GM23338 (cell line): ENCODE measurements around the gene PGM2. TPM values are rescaled to one million over a fixed set of nuclear protein-coding genes. Genes with fewer than 3 reads are reported as not detected.

ENCODE experiments used
- ATAC-seq: fragments of 200-7000 bp; cut with Tn5 transposase; 3 replicates; pipeline ENCODE4 v1.9.1; 2020
- DNase-seq: peaks from one replicate; pipeline ENCODE4 v3.0.0-alpha.2; 2015; ENCODE audit warnings: low spot score
- H2AFZ ChIP-seq: fragments of 200-600 bp; sonication (generic); 2 replicates; pipeline ENCODE4 v1.8.0; 2016; ENCODE audit warnings: antibody characterized with exemption, mild to moderate bottlenecking, moderate library complexity
- H3F3A ChIP-seq: fragments of 200-600 bp; sonication (generic); replicated peaks from 2 replicates; pipeline ENCODE4 v1.8.0; 2017; ENCODE audit warnings: antibody characterized with exemption, mixed run types, low read depth
- H3K27ac ChIP-seq: fragments of 200-600 bp; sonication (generic); 2 replicates; pipeline ENCODE4 v1.6.1; 2016; ENCODE audit warnings: low read depth
- H3K27me3 ChIP-seq: fragments of 200-600 bp; sonication (generic); 2 replicates; pipeline ENCODE4 v1.8.0; 2016; ENCODE audit warnings: mild to moderate bottlenecking, mixed run types, moderate library complexity; ENCODE audit not compliant: insufficient read depth
- H3K36me3 ChIP-seq: fragments of 200-600 bp; sonication (generic); 2 replicates; pipeline ENCODE4 v1.8.0; 2016; ENCODE audit warnings: mild to moderate bottlenecking; ENCODE audit not compliant: insufficient read depth
- H3K4me1 ChIP-seq: fragments of 200-600 bp; sonication (generic); 2 replicates; pipeline ENCODE4 v1.8.0; 2016; ENCODE audit warnings: mild to moderate bottlenecking, moderate library complexity; ENCODE audit not compliant: insufficient read depth
- H3K4me2 ChIP-seq: fragments of 200-600 bp; sonication (generic); 2 replicates; pipeline ENCODE4 v1.7.1; 2017; ENCODE audit warnings: mixed run types
- H3K4me3 ChIP-seq: fragments of 200-600 bp; sonication (generic); 2 replicates; pipeline ENCODE4 v1.6.1; 2016; ENCODE audit warnings: mixed run types
- H3K79me2 ChIP-seq: fragments of 200-600 bp; sonication (generic); replicated peaks from 2 replicates; pipeline ENCODE4 v1.8.0; 2017; ENCODE audit warnings: mild to moderate bottlenecking; ENCODE audit not compliant: insufficient read depth
- H3K9me2 ChIP-seq: fragments of 200-600 bp; sonication (generic); 2 replicates; pipeline ENCODE4 v1.8.0; 2017; ENCODE audit not compliant: insufficient read depth
- H4K20me1 ChIP-seq: fragments of 200-600 bp; sonication (generic); replicated peaks from 2 replicates; pipeline ENCODE4 v1.8.0; 2017; ENCODE audit warnings: mild to moderate bottlenecking; ENCODE audit not compliant: insufficient read depth
- H3K27ac Mint-ChIP-seq: 2 replicates; pipeline ENCODE4 v1.8.0; 2020; ENCODE audit warnings: inconsistent platforms, mild to moderate bottlenecking, moderate library complexity, mixed read lengths
- H3K27me3 Mint-ChIP-seq: 3 replicates; pipeline ENCODE4 v1.8.0; 2022; ENCODE audit warnings: low read depth, mild to moderate bottlenecking, moderate library complexity, mixed read lengths, inconsistent platforms; ENCODE audit not compliant: insufficient read depth, poor library complexity
- H3K36me3 Mint-ChIP-seq: 3 replicates; pipeline ENCODE4 v1.8.0; 2021; ENCODE audit warnings: low read depth, mild to moderate bottlenecking, inconsistent platforms, moderate library complexity, mixed read lengths
- H3K4me1 Mint-ChIP-seq: 3 replicates; pipeline ENCODE4 v1.8.0; 2020; ENCODE audit warnings: mild to moderate bottlenecking, inconsistent platforms, mixed read lengths
- H3K4me3 Mint-ChIP-seq: 3 replicates; pipeline ENCODE4 v1.8.0; 2021; ENCODE audit warnings: moderate library complexity, mild to moderate bottlenecking, inconsistent platforms, mixed read lengths
- H3K9me3 Mint-ChIP-seq: 3 replicates; pipeline ENCODE4 v1.8.0; 2020; ENCODE audit warnings: moderate library complexity, mild to moderate bottlenecking, inconsistent platforms, mixed read lengths
- CREB1 ChIP-seq: fragments of 250-450 bp; sonication (Bioruptor Pico); IDR thresholded peaks from 2 replicates; pipeline ENCODE4 v1.5.0; 2020; ENCODE audit warnings: low read depth, mild to moderate bottlenecking, moderate library complexity
- EZH2 ChIP-seq: fragments of 200-600 bp; sonication (generic); IDR thresholded peaks from one replicate; pipeline ENCODE4 v1.8.0; 2017; ENCODE audit warnings: antibody characterized with exemption, mild to moderate bottlenecking, low read depth; ENCODE audit not compliant: unreplicated experiment
- EZH2phosphoT487 ChIP-seq: fragments of 200-600 bp; sonication (generic); IDR thresholded peaks from one replicate; pipeline ENCODE4 v1.8.1; 2018; ENCODE audit warnings: antibody characterized with exemption; ENCODE audit not compliant: unreplicated experiment
- JUNB ChIP-seq: IDR thresholded peaks from one replicate; pipeline ENCODE4 v1.6.1; 2016; ENCODE audit warnings: antibody characterized with exemption; ENCODE audit not compliant: unreplicated experiment
- NANOG ChIP-seq: IDR thresholded peaks from 2 replicates; pipeline ENCODE4 v1.6.1; 2016; ENCODE audit warnings: antibody characterized with exemption, borderline replicate concordance
- POLR2AphosphoS5 ChIP-seq: IDR thresholded peaks from 2 replicates; pipeline ENCODE4 v1.6.1; 2016; ENCODE audit warnings: antibody characterized with exemption, low read depth
- STAT1 ChIP-seq: IDR thresholded peaks from one replicate; pipeline ENCODE4 v1.6.1; 2016; ENCODE audit warnings: antibody characterized with exemption; ENCODE audit not compliant: unreplicated experiment
- ZNF114 ChIP-seq: fragments of 250-450 bp; sonication (Bioruptor Pico); IDR thresholded peaks from 2 replicates; pipeline ENCODE4 v1.5.0; 2020; ENCODE audit warnings: mild to moderate bottlenecking, moderate library complexity
- ZNF331 ChIP-seq: fragments of 250-450 bp; sonication (Bioruptor Pico); IDR thresholded peaks from 2 replicates; pipeline ENCODE4 v1.5.0; 2020; ENCODE audit warnings: low read depth, mild to moderate bottlenecking, moderate library complexity
- polyA plus RNA-seq: library from polyadenylated mRNA; unstranded; fragments of >200 nt; fragmentation: Nextera tagmentation; extraction: Ambion mirVana; gene quantifications from 2 replicates; pipeline ENCODE4 v1.2.1, GENCODE V29; 2016
- total RNA-seq: library from RNA; depleted of rRNA; stranded (reverse); fragments of >200 nt; shearing (Covaris generic); gene quantifications from 2 replicates; pipeline ENCODE4 v1.2.3, GENCODE V29; 2014
- TF ChIP-seq, protein P1 (sequence below): IDR thresholded peaks from 2 replicates; pipeline ENCODE4 v1.6.1; 2016; ENCODE audit warnings: antibody characterized with exemption
- TF ChIP-seq, protein P2 (sequence below): IDR thresholded peaks from one replicate; pipeline ENCODE4 v1.6.1; 2018; ENCODE audit warnings: antibody characterized with exemption; ENCODE audit not compliant: unreplicated experiment
- TF ChIP-seq, protein P3 (sequence below): fragments of 250-450 bp; sonication (Bioruptor Pico); IDR thresholded peaks from 2 replicates; pipeline ENCODE4 v1.5.0; 2020; ENCODE audit warnings: mild to moderate bottlenecking, moderate library complexity
- TF ChIP-seq, protein P4 (sequence below), 2 experiments: fragments of 200-600 bp in 1 of 2; sonication (generic) in 1 of 2; conservative IDR thresholded peaks; 2 replicates each; pipeline versions ENCODE4 v1.5.1 to v1.6.1; 2016 to 2017; ENCODE audit warnings: antibody characterized with exemption in 2 of 2, low read depth in 2 of 2, mild to moderate bottlenecking in 2 of 2, moderate library complexity in 1 of 2

PGM2 gene
- total and polyA plus RNA-seq, 2 experiments from 2014 or later = 11.4 to 30.8 TPM

DNA sequence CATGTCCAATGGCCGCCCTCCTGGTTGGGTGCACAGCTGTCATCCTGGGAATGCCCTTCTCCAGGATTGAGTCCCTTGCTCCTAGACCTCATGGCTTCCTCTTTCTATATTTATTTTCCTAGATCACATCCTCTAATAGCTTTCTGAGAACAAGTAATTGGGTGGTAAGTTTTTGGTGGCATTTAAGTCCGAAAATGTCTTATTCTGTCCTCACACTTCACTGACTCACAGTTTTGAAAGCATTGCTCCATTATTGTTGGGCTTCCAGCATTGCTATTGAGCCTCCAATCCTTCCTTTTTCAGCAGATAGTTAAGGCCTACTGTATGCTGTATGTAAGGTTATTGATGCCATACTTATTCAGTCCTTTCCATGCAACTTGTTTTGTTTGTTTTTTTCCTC lies 25.9 kb downstream of the PGM2 start:
- DNase-seq (no peak), ATAC-seq (no peak)
- no peaks in the 10 kb centered on the region for H3K4me1 Mint-ChIP-seq
- Histone ChIP-seq H3K27ac (no peak overlapping the region), H3F3A (no peaks in the 10 kb centered on the region), H3K4me2 (no peak overlapping the region), H2AFZ (no peak overlapping the region), H4K20me1 (peaks cover 6% of the 10 kb centered on the region; the same call in 1 of the 2 replicates), H3K79me2 (no peaks in the 10 kb centered on the region), H3K4me1 (no peaks in the 10 kb centered on the region), H3K4me3 (no peak overlapping the region), H3K27me3 (no peaks in the 10 kb centered on the region), H3K9me2 (no peaks in the 10 kb centered on the region), H3K36me3 (peaks cover 27% of the 10 kb centered on the region)
- no peak overlapping the region for H3K27ac Mint-ChIP-seq
- TF ChIP-seq ZNF114 (CRISPR knock-in tag) = no peak
- TF ChIP-seq, protein P1, sequence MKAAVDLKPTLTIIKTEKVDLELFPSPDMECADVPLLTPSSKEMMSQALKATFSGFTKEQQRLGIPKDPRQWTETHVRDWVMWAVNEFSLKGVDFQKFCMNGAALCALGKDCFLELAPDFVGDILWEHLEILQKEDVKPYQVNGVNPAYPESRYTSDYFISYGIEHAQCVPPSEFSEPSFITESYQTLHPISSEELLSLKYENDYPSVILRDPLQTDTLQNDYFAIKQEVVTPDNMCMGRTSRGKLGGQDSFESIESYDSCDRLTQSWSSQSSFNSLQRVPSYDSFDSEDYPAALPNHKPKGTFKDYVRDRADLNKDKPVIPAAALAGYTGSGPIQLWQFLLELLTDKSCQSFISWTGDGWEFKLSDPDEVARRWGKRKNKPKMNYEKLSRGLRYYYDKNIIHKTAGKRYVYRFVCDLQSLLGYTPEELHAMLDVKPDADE = no peak
- no peak for TF ChIP-seq ZNF331 (CRISPR knock-in tag)
- TF ChIP-seq, protein P2, sequence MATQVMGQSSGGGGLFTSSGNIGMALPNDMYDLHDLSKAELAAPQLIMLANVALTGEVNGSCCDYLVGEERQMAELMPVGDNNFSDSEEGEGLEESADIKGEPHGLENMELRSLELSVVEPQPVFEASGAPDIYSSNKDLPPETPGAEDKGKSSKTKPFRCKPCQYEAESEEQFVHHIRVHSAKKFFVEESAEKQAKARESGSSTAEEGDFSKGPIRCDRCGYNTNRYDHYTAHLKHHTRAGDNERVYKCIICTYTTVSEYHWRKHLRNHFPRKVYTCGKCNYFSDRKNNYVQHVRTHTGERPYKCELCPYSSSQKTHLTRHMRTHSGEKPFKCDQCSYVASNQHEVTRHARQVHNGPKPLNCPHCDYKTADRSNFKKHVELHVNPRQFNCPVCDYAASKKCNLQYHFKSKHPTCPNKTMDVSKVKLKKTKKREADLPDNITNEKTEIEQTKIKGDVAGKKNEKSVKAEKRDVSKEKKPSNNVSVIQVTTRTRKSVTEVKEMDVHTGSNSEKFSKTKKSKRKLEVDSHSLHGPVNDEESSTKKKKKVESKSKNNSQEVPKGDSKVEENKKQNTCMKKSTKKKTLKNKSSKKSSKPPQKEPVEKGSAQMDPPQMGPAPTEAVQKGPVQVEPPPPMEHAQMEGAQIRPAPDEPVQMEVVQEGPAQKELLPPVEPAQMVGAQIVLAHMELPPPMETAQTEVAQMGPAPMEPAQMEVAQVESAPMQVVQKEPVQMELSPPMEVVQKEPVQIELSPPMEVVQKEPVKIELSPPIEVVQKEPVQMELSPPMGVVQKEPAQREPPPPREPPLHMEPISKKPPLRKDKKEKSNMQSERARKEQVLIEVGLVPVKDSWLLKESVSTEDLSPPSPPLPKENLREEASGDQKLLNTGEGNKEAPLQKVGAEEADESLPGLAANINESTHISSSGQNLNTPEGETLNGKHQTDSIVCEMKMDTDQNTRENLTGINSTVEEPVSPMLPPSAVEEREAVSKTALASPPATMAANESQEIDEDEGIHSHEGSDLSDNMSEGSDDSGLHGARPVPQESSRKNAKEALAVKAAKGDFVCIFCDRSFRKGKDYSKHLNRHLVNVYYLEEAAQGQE = no peak
- TF ChIP-seq, protein P3, sequence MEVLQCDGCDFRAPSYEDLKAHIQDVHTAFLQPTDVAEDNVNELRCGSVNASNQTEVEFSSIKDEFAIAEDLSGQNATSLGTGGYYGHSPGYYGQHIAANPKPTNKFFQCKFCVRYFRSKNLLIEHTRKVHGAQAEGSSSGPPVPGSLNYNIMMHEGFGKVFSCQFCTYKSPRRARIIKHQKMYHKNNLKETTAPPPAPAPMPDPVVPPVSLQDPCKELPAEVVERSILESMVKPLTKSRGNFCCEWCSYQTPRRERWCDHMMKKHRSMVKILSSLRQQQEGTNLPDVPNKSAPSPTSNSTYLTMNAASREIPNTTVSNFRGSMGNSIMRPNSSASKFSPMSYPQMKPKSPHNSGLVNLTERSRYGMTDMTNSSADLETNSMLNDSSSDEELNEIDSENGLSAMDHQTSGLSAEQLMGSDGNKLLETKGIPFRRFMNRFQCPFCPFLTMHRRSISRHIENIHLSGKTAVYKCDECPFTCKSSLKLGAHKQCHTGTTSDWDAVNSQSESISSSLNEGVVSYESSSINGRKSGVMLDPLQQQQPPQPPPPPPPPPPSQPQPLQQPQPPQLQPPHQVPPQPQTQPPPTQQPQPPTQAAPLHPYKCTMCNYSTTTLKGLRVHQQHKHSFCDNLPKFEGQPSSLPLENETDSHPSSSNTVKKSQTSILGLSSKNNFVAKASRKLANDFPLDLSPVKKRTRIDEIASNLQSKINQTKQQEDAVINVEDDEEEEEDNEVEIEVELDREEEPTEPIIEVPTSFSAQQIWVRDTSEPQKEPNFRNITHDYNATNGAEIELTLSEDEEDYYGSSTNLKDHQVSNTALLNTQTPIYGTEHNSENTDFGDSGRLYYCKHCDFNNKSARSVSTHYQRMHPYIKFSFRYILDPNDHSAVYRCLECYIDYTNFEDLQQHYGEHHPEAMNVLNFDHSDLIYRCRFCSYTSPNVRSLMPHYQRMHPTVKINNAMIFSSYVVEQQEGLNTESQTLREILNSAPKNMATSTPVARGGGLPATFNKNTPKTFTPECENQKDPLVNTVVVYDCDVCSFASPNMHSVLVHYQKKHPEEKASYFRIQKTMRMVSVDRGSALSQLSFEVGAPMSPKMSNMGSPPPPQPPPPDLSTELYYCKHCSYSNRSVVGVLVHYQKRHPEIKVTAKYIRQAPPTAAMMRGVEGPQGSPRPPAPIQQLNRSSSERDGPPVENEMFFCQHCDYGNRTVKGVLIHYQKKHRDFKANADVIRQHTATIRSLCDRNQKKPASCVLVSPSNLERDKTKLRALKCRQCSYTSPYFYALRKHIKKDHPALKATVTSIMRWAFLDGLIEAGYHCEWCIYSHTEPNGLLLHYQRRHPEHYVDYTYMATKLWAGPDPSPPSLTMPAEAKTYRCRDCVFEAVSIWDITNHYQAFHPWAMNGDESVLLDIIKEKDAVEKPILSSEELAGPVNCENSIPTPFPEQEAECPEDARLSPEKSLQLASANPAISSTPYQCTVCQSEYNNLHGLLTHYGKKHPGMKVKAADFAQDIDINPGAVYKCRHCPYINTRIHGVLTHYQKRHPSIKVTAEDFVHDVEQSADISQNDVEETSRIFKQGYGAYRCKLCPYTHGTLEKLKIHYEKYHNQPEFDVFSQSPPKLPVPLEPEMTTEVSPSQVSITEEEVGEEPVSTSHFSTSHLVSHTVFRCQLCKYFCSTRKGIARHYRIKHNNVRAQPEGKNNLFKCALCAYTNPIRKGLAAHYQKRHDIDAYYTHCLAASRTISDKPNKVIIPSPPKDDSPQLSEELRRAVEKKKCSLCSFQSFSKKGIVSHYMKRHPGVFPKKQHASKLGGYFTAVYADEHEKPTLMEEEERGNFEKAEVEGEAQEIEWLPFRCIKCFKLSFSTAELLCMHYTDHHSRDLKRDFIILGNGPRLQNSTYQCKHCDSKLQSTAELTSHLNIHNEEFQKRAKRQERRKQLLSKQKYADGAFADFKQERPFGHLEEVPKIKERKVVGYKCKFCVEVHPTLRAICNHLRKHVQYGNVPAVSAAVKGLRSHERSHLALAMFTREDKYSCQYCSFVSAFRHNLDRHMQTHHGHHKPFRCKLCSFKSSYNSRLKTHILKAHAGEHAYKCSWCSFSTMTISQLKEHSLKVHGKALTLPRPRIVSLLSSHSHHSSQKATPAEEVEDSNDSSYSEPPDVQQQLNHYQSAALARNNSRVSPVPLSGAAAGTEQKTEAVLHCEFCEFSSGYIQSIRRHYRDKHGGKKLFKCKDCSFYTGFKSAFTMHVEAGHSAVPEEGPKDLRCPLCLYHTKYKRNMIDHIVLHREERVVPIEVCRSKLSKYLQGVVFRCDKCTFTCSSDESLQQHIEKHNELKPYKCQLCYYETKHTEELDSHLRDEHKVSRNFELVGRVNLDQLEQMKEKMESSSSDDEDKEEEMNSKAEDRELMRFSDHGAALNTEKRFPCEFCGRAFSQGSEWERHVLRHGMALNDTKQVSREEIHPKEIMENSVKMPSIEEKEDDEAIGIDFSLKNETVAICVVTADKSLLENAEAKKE (CRISPR knock-in tag) = no peak
- no peak for TF ChIP-seq NANOG
- TF ChIP-seq STAT1 = no peak
- TF ChIP-seq EZH2phosphoT487 = no peak
- TF ChIP-seq EZH2 = no peak
- TF ChIP-seq, protein P4, sequence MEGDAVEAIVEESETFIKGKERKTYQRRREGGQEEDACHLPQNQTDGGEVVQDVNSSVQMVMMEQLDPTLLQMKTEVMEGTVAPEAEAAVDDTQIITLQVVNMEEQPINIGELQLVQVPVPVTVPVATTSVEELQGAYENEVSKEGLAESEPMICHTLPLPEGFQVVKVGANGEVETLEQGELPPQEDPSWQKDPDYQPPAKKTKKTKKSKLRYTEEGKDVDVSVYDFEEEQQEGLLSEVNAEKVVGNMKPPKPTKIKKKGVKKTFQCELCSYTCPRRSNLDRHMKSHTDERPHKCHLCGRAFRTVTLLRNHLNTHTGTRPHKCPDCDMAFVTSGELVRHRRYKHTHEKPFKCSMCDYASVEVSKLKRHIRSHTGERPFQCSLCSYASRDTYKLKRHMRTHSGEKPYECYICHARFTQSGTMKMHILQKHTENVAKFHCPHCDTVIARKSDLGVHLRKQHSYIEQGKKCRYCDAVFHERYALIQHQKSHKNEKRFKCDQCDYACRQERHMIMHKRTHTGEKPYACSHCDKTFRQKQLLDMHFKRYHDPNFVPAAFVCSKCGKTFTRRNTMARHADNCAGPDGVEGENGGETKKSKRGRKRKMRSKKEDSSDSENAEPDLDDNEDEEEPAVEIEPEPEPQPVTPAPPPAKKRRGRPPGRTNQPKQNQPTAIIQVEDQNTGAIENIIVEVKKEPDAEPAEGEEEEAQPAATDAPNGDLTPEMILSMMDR (conservative IDR thresholded peaks at IDR 0.05; ENCODE audit: low read depth in 2 of 2) = no peak
- TF ChIP-seq POLR2AphosphoS5 = no peak
- no peak for TF ChIP-seq JUNB
- TF ChIP-seq CREB1 (CRISPR knock-in tag) = no peak
- no peaks in the 10 kb centered on the region for H3K27me3 Mint-ChIP-seq
- H3K4me3 Mint-ChIP-seq = no peak overlapping the region
- H3K9me3 Mint-ChIP-seq = no peaks in the 10 kb centered on the region
- peaks cover 32% of the 10 kb centered on the region for H3K36me3 Mint-ChIP-seq
